GM12801 (cell line): ENCODE measurements around the gene TLCD3A.

Experiments used
- CTCF ChIP-seq: IDR thresholded peaks from one replicate; pipeline ENCODE4 v1.5.1; 2011; ENCODE audit warnings: control low read depth; ENCODE audit not compliant: insufficient read length; ENCODE audit errors: extremely low read depth

TLCD3A gene

GRCh38 chr17:752620-753219 is 20.3 kb downstream of the TLCD3A start:
- no peak for TF ChIP-seq CTCF

- no peak for TF ChIP-seq CTCF
Measured at GRCh38 chr17:753418-753817, 21.0 kb downstream of the TLCD3A start.

DNA sequence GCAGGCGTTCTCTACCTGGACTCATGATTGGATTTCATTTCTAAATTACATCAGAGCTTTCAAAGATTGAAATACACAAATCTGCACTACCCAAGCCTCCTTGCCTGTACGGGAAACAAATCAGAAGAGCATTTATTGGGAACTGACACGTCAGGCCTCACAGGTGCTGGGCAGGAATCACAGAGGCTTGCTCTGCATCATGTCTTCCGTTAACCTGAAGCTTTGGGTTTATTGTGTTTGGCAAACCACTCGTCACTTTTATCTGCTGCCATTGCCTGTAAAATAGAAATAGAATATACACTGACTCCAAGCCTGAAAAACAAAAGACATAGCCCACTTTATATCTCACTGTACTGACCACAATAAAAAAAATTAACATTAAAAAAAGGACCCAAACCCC is 27.6 kb downstream of the TLCD3A start:
- TF ChIP-seq CTCF: no peak

- TF ChIP-seq CTCF: no peak
Measured at GRCh38 chr17:760371-760770, 28.0 kb downstream of the TLCD3A start.

GRCh38 chr17:767076-767475 is 34.7 kb downstream of the TLCD3A start:
- no peak for TF ChIP-seq CTCF

DNA sequence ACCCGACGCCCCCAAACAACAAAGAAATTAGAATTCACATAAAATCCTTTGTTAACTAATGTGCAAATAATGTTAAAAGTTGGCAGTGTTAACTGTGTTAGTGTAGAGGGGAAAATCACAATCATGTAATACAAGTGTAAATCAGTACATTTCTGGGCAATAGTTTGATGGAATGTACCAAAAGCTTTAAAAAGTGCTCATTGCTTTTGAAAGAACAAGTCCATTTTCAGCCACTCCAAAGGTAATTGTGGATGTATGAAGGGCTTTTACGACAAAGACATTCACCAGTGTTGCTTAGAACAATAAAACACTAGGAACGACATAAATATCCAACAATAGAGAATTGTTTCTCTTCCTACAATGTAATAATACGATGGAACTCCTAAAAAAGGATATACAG is 40.6 kb downstream of the TLCD3A start:
- TF ChIP-seq CTCF: no peak

GRCh38 chr17:773467-774312 is 41.3 kb downstream of the TLCD3A start:
- no peak for TF ChIP-seq CTCF

- TF ChIP-seq CTCF: no peak
Measured at GRCh38 chr17:774313-774584, 41.9 kb downstream of the TLCD3A start.
